Measurements from ENCODE around the gene GCHFR. TPM values are rescaled to one million over a fixed set of nuclear protein-coding genes. Genes with fewer than 3 reads are reported as not detected.
A peak's percentile ranks its signal among the peaks of the same experiment; 100 is the strongest.

The GCHFR gene
- total RNA-seq, 4 donors from 2014 or later: 22.5 to 58.5 (median 46.5) TPM

GRCh38 chr15:40754574-40754882 lies 9.3 kb upstream of the GCHFR start:
- DNase-seq: peak; percentile 54
- TF ChIP-seq POLR2A (IDR thresholded peaks at IDR 0.05): no peak
- WGBS, 2 donors (ENCODE audit: low coverage in 1 of 2): 0% methylated on average over 14 of the region's 22 CpGs; no CpG with 5 or more reads in 1 of the 2 donors
- Histone ChIP-seq H3K27me3 (no peaks in the 10 kb centered on the region), H3K4me1 (peaks cover 0 to 24% (median 11%) of the 10 kb centered on the region in 4 donors), H3K36me3 (peaks cover 0 to 22% (median 7%) of the 10 kb centered on the region in 4 donors), H3K4me3 (peak overlapping the region; percentile 68 to 85 (median 74)), H3K27ac (peak overlapping the region; percentile 84 to 90 (median 86)), H3K9me3 (no peaks in the 10 kb centered on the region)
- in situ Hi-C loops (cut with MboI; ENCODE audit: low pct_ligation_motif_present in 1 of 4, low pct_unique_long_range_greater_than_20kb in 1 of 4, low sequenced_read_pairs in 3 of 4) (loop anchor here in 1 of 4 donors (25.0 kb wide), 1 partner anchor 167 kb away; the partner anchor contains the start of gene KNL1), intact Hi-C loops (cut with DNase I; ENCODE audit: low total_unique reads) (loop anchor here (2.0 kb wide), 1 partner anchor 52 kb away; the partner anchor contains the start of genes DNAJC17 and ZFYVE19)

DNA sequence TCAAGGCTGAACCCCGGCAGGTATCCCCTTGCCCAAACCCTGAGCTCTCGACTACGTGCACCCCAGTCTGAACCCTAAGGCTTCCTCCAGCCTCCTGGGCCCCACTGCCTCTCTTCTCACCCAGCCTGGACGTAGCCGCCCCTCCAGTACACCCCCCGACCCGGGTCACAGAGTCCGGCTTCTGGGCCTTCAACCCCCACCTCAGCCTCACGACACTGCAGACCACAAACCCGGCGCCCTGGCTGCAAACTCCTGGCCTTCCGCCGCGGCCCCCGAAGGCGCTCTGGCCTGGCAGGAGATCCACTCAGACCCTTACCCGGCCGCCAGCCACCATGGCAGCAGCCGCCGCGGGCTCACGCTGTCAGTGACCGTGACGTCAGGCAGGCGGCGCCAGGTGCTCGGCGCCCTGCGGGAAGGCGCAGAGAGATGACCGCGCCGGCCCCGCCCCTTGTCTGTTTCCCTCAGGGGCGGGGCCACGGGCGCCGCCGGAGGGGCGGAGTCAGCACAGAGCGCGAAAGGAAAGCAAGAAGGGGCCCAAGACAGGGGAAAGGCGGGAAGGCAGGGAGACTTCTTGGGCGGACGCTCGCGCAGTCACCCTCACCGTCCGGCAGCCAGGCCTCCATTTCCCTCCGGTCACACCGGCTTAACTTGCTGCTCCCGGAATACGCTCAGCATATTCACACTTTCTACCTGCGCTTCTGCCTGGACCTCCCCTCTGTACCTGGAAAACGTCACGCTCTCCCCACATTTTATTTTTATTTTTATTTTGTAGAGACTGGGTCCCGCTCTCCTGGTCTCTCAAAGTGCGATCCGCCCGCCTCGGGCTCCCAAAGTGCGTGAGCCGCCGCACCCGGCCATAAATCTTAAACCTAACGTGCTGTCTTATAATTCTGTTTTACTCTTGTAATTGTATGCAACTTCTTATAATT lies 8.7 kb upstream of the GCHFR start, which contains the start of gene RMDN3:
TSS of gene RMDN3 (minus strand) at position 372 of the 929 bp plus-strand sequence. CDS start 471 bp downstream, outside the sequence.
- in situ Hi-C loops (cut with MboI; ENCODE audit: low pct_ligation_motif_present in 1 of 4, low pct_unique_long_range_greater_than_20kb in 1 of 4, low sequenced_read_pairs in 3 of 4): loop anchor here in 1 of 4 donors (25.0 kb wide), 1 partner anchor 168 kb away; the partner anchor contains the start of gene KNL1
- DNase-seq: peak; percentile 95
- Histone ChIP-seq H3K36me3 (peaks cover 0 to 16% (median 7%) of the 10 kb centered on the region in 4 donors), H3K27me3 (no peaks in the 10 kb centered on the region), H3K9me3 (no peaks in the 10 kb centered on the region), H3K4me1 (peaks cover 0 to 24% (median 11%) of the 10 kb centered on the region in 4 donors), H3K27ac (peak within 1 kb of the TSS; percentile 84 to 90 (median 86)), H3K4me3 (peak within 1 kb of the TSS; percentile 68 to 85 (median 74))
- intact Hi-C loops (cut with DNase I; ENCODE audit: low total_unique reads): loop anchor here (2.0 kb wide), 1 partner anchor 52 kb away; the partner anchor contains the start of genes DNAJC17 and ZFYVE19
- WGBS, 2 donors (ENCODE audit: low coverage in 1 of 2): 1% methylated on average over 16 to 65 of the region's 66 CpGs
- TF ChIP-seq EP300 (IDR thresholded peaks at IDR 0.05; ENCODE audit: low read depth): no peak
- TF ChIP-seq, protein P1, sequence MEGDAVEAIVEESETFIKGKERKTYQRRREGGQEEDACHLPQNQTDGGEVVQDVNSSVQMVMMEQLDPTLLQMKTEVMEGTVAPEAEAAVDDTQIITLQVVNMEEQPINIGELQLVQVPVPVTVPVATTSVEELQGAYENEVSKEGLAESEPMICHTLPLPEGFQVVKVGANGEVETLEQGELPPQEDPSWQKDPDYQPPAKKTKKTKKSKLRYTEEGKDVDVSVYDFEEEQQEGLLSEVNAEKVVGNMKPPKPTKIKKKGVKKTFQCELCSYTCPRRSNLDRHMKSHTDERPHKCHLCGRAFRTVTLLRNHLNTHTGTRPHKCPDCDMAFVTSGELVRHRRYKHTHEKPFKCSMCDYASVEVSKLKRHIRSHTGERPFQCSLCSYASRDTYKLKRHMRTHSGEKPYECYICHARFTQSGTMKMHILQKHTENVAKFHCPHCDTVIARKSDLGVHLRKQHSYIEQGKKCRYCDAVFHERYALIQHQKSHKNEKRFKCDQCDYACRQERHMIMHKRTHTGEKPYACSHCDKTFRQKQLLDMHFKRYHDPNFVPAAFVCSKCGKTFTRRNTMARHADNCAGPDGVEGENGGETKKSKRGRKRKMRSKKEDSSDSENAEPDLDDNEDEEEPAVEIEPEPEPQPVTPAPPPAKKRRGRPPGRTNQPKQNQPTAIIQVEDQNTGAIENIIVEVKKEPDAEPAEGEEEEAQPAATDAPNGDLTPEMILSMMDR (IDR thresholded peaks at IDR 0.05): peak in 2 of 5 experiments; percentile 12 to 17
- peak; percentile 75 to 89 (median 85) for TF ChIP-seq POLR2AphosphoS5 (IDR thresholded peaks at IDR 0.05)
- peak; percentile 68 for TF ChIP-seq POLR2A (IDR thresholded peaks at IDR 0.05)

DNA sequence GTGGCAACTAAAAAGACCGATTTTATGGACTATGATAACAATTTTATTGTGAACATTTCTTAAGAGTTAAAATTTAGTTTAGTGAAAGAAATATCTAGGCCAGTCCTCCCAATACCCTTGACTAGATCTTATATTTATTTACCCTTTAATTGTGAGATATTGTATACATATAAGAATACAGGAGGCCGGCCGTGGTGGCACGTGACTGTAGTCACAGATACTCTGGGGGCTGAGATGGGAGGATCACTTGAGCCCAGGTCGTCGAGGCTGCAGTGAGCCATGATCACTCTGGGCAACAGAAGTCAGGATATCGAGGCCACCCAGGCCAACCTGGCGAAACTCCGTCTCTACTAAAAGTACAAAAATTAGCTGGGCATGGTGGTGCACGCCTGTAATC lies 8.1 kb upstream of the GCHFR start:
- peak overlapping the region; percentile 17 to 85 (median 74) for H3K4me3 ChIP-seq

GRCh38 chr15:40756938-40757337 lies 6.9 kb upstream of the GCHFR start:
- in situ Hi-C loops (cut with MboI; ENCODE audit: low pct_ligation_motif_present in 1 of 4, low pct_unique_long_range_greater_than_20kb in 1 of 4, low sequenced_read_pairs in 3 of 4): loop anchor here in 1 of 4 donors (25.0 kb wide), 1 partner anchor 170 kb away; the partner anchor contains the start of gene KNL1
- Histone ChIP-seq H3K27ac (no peak overlapping the region), H3K9me3 (no peaks in the 10 kb centered on the region), H3K36me3 (no peaks in the 10 kb centered on the region), H3K27me3 (no peaks in the 10 kb centered on the region), H3K4me3 (no peak overlapping the region), H3K4me1 (peaks cover 0 to 24% (median 11%) of the 10 kb centered on the region in 4 donors)
- TF ChIP-seq POLR2AphosphoS5 (IDR thresholded peaks at IDR 0.05) (no peak), EP300 (IDR thresholded peaks at IDR 0.05; ENCODE audit: low read depth) (no peak), POLR2A (IDR thresholded peaks at IDR 0.05) (no peak)
- TF ChIP-seq, protein P1 (IDR thresholded peaks at IDR 0.05): no peak
- intact Hi-C loops (cut with DNase I; ENCODE audit: low total_unique reads): no loop called here
- WGBS, 2 donors (ENCODE audit: low coverage in 1 of 2): 38% methylated on average over 6 of the region's 6 CpGs; no CpG with 5 or more reads in 1 of the 2 donors
- DNase-seq: no peak

More for the DNA sequence above, 8.1 kb upstream of the GCHFR start:
- H3K9me3 ChIP-seq: no peaks in the 10 kb centered on the region
- 0 to 50% methylated on average over 1 to 10 of the region's 10 CpGs for WGBS, 2 donors (ENCODE audit: low coverage in 1 of 2)
- in situ Hi-C loops (cut with MboI; ENCODE audit: low pct_ligation_motif_present in 1 of 4, low pct_unique_long_range_greater_than_20kb in 1 of 4, low sequenced_read_pairs in 3 of 4): loop anchor here in 1 of 4 donors (25.0 kb wide), 1 partner anchor 169 kb away; the partner anchor contains the start of gene KNL1
- no peaks in the 10 kb centered on the region for H3K27me3 ChIP-seq
- TF ChIP-seq POLR2A (IDR thresholded peaks at IDR 0.05) (no peak), EP300 (IDR thresholded peaks at IDR 0.05; ENCODE audit: low read depth) (no peak), POLR2AphosphoS5 (IDR thresholded peaks at IDR 0.05) (no peak)
- TF ChIP-seq, protein P1 (IDR thresholded peaks at IDR 0.05): no peak
- intact Hi-C loops (cut with DNase I; ENCODE audit: low total_unique reads): loop anchor here (2.0 kb wide), 1 partner anchor 51 kb away; the partner anchor contains the start of genes DNAJC17 and ZFYVE19
- H3K36me3 ChIP-seq: peaks cover 0 to 9% (median 4%) of the 10 kb centered on the region in 4 donors
- DNase-seq: no peak
- peak overlapping the region; percentile 84 to 90 (median 86) for H3K27ac ChIP-seq
- H3K4me1 ChIP-seq: peaks cover 0 to 24% (median 11%) of the 10 kb centered on the region in 4 donors

All from transverse colon (tissue), 4 donors.